K562 (cell line): Measurements from ENCODE around the gene PPP1R12C. TPM values are rescaled to one million over a fixed set of nuclear protein-coding genes. Genes with fewer than 3 reads are reported as not detected.
A peak's percentile ranks its signal among the peaks of the same experiment; 100 is the strongest.

Experiments used
- CHD1 ChIP-seq: fragments of 200-600 bp; sonication (generic); IDR thresholded peaks from one replicate; pipeline ENCODE4 v1.6.1; 2012; ENCODE audit warnings: mild to moderate bottlenecking, moderate library complexity, low read length, inconsistent platforms
- ELK1 ChIP-seq: sonication (generic); formaldehyde crosslinking; IDR thresholded peaks from 2 replicates; pipeline ENCODE4 v1.8.1; 2022; ENCODE audit warnings: missing genetic modification reagents
- KLF10 ChIP-seq: fragments of 250-450 bp; sonication (Bioruptor Pico); IDR thresholded peaks from 2 replicates; pipeline ENCODE4 v1.6.1; 2021; ENCODE audit warnings: matching md5 sums
- MTA3 ChIP-seq: fragments of 450-650 bp; formaldehyde crosslinking; IDR thresholded peaks from 2 replicates; pipeline ENCODE4 v1.6.1; 2017; ENCODE audit warnings: mild to moderate bottlenecking, borderline replicate concordance
- PHF21A ChIP-seq: fragments of 450-650 bp; IDR thresholded peaks from 2 replicates; pipeline ENCODE4 v1.6.1; 2017; ENCODE audit warnings: low read depth, borderline replicate concordance
- POLR2H ChIP-seq: IDR thresholded peaks from 2 replicates; pipeline ENCODE4 v1.6.1; 2016; ENCODE audit warnings: missing genetic modification characterization, low read depth, mild to moderate bottlenecking, control low read depth, missing compliant biosample characterization, moderate library complexity
- SLC30A9 ChIP-seq: fragments of 250-450 bp; sonication (Bioruptor Pico); IDR thresholded peaks from 2 replicates; pipeline ENCODE4 v1.8.0; 2022; ENCODE audit warnings: mild to moderate bottlenecking, moderate library complexity
- SMAD1 ChIP-seq: fragments of 150-350 bp; IDR thresholded peaks from 2 replicates; pipeline ENCODE4 v1.6.1; 2014; ENCODE audit warnings: low read length, low read depth; ENCODE audit not compliant: partially characterized antibody
- SNAPC5 ChIP-seq: fragments of 250-450 bp; sonication (Bioruptor Pico); IDR thresholded peaks from 2 replicates; pipeline ENCODE4 v1.8.0; 2021; ENCODE audit warnings: moderate library complexity, mild to moderate bottlenecking, inconsistent platforms
- TFAP4 ChIP-seq: sonication (generic); formaldehyde crosslinking; IDR thresholded peaks from 2 replicates; pipeline ENCODE4 v1.8.0; 2022; ENCODE audit warnings: missing genetic modification reagents, mild to moderate bottlenecking, moderate library complexity, borderline replicate concordance
- ZBTB2 ChIP-seq: fragments of 450-650 bp; IDR thresholded peaks from 2 replicates; pipeline ENCODE4 v1.6.1; 2016; ENCODE audit warnings: antibody characterized with exemption
- ZC3H11A ChIP-seq: IDR thresholded peaks from 2 replicates; pipeline ENCODE4 v1.6.1; 2012; ENCODE audit warnings: low read depth, low read length, improper control_type of control experiment
- ZKSCAN3 ChIP-seq: fragments of 250-450 bp; sonication (Bioruptor Pico); IDR thresholded peaks from 2 replicates; pipeline ENCODE4 v1.4.0; 2020
- ZNF143 ChIP-seq: sonication (generic); formaldehyde crosslinking; IDR thresholded peaks from 2 replicates; pipeline ENCODE4 v1.9.0; 2022; ENCODE audit warnings: mild to moderate bottlenecking, missing genetic modification reagents
- ZNF764 ChIP-seq: fragments of 250-450 bp; sonication (Bioruptor Pico); IDR thresholded peaks from 2 replicates; pipeline ENCODE4 v1.4.0; 2020; ENCODE audit warnings: low read depth, mild to moderate bottlenecking, moderate library complexity
- polyA plus RNA-seq, 8 experiments: library from polyadenylated mRNA; depleted of rRNA in 4 of 8; stranded (reverse) in 5 of 8; unstranded in 3 of 8; fragments of >200 nt; fragmentation: Nextera tagmentation in 2 of 8; fragmentation: Illumina TruSeq in 1 of 8; extraction: Ambion mirVana in 2 of 8; extraction: Trizol in 1 of 8; gene quantifications; 2 replicates each; pipeline versions ENCODE4 v1.2.1 to v1.2.3, GENCODE V29; 2011 to 2014; ENCODE audit warnings: inconsistent platforms in 1 of 8, missing spikeins in 1 of 8
- total RNA-seq, 7 experiments: library from RNA; depleted of rRNA in 6 of 7; stranded (reverse); fragments of >200 nt in 6 of 7; fragmentation: Illumina TruSeq in 2 of 7; extraction: Trizol in 2 of 7; gene quantifications; 2 replicates each; pipeline versions ENCODE4 v1.2.1 to v1.2.3, GENCODE V29; 2011 to 2021; ENCODE audit warnings: low replicate concordance in 1 of 7
- TF ChIP-seq, protein P1 (sequence below): sonication (generic); formaldehyde crosslinking; IDR thresholded peaks from 2 replicates; pipeline ENCODE4 v1.8.1; 2023; ENCODE audit warnings: mild to moderate bottlenecking, missing genetic modification reagents
- TF ChIP-seq, protein P2 (sequence below): fragments of 450-650 bp; formaldehyde crosslinking; IDR thresholded peaks from 2 replicates; pipeline ENCODE4 v1.4.0; 2020; ENCODE audit warnings: mild to moderate bottlenecking, moderate library complexity
- TF ChIP-seq, protein P3 (sequence below): fragments of 450-650 bp; IDR thresholded peaks from 2 replicates; pipeline ENCODE4 v1.6.1; 2016; ENCODE audit warnings: missing biosample characterization, missing genetic modification characterization
- TF ChIP-seq, protein P4 (sequence below): conservative IDR thresholded peaks from 2 replicates; pipeline ENCODE4 v1.6.1; 2011; ENCODE audit warnings: low read depth, mild to moderate bottlenecking, low read length; ENCODE audit not compliant: control insufficient read depth

PPP1R12C gene
- total and polyA plus RNA-seq, 9 of the 15 experiments (the other 6 are each of a cell fraction or from before 2014, with no cell fraction given) = 1.8 to 136 (median 33.7) TPM

GRCh38 chr19:55117663-55118391 is 390 bp upstream of the PPP1R12C start (continued):
- TF ChIP-seq ZBTB2 (peak; percentile 95), TFAP4 (CRISPR knock-in tag) (peak; percentile 87), POLR2H (peak; percentile 82), ZNF764 (CRISPR knock-in tag) (no peak), ZKSCAN3 (CRISPR knock-in tag) (no peak), MTA3 (no peak), CHD1 (no peak), SNAPC5 (CRISPR knock-in tag) (no peak), ELK1 (CRISPR knock-in tag) (no peak), ZC3H11A (no peak), SLC30A9 (no peak), ZNF143 (peak; percentile 90), SMAD1 (no peak), PHF21A (no peak), KLF10 (no peak)
- TF ChIP-seq, protein P1, sequence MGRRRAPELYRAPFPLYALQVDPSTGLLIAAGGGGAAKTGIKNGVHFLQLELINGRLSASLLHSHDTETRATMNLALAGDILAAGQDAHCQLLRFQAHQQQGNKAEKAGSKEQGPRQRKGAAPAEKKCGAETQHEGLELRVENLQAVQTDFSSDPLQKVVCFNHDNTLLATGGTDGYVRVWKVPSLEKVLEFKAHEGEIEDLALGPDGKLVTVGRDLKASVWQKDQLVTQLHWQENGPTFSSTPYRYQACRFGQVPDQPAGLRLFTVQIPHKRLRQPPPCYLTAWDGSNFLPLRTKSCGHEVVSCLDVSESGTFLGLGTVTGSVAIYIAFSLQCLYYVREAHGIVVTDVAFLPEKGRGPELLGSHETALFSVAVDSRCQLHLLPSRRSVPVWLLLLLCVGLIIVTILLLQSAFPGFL (CRISPR knock-in tag) = no peak
- TF ChIP-seq, protein P2, sequence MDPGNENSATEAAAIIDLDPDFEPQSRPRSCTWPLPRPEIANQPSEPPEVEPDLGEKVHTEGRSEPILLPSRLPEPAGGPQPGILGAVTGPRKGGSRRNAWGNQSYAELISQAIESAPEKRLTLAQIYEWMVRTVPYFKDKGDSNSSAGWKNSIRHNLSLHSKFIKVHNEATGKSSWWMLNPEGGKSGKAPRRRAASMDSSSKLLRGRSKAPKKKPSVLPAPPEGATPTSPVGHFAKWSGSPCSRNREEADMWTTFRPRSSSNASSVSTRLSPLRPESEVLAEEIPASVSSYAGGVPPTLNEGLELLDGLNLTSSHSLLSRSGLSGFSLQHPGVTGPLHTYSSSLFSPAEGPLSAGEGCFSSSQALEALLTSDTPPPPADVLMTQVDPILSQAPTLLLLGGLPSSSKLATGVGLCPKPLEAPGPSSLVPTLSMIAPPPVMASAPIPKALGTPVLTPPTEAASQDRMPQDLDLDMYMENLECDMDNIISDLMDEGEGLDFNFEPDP (CRISPR knock-in tag) = no peak
- TF ChIP-seq, protein P3, sequence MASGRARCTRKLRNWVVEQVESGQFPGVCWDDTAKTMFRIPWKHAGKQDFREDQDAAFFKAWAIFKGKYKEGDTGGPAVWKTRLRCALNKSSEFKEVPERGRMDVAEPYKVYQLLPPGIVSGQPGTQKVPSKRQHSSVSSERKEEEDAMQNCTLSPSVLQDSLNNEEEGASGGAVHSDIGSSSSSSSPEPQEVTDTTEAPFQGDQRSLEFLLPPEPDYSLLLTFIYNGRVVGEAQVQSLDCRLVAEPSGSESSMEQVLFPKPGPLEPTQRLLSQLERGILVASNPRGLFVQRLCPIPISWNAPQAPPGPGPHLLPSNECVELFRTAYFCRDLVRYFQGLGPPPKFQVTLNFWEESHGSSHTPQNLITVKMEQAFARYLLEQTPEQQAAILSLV (tag) = no peak
- TF ChIP-seq, protein P4, sequence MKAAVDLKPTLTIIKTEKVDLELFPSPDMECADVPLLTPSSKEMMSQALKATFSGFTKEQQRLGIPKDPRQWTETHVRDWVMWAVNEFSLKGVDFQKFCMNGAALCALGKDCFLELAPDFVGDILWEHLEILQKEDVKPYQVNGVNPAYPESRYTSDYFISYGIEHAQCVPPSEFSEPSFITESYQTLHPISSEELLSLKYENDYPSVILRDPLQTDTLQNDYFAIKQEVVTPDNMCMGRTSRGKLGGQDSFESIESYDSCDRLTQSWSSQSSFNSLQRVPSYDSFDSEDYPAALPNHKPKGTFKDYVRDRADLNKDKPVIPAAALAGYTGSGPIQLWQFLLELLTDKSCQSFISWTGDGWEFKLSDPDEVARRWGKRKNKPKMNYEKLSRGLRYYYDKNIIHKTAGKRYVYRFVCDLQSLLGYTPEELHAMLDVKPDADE = peak; percentile 97
